DND-41 (cell line): Measurements from ENCODE around the gene TNS3.

Source experiments
- EZH2 ChIP-seq: IDR thresholded peaks from 3 replicates; pipeline ENCODE4 v1.6.1; 2012; ENCODE audit warnings: borderline replicate concordance, low read depth, mild to moderate bottlenecking, moderate library complexity, low read length, inconsistent platforms; ENCODE audit not compliant: severe bottlenecking
- TF ChIP-seq, protein P1 (sequence below): IDR thresholded peaks from 2 replicates; pipeline ENCODE4 v1.5.1; 2012; ENCODE audit warnings: borderline replicate concordance, low read length, moderate library complexity, mild to moderate bottlenecking; ENCODE audit not compliant: poor library complexity, severe bottlenecking; ENCODE audit errors: extremely low read depth

- TF ChIP-seq, protein P1, sequence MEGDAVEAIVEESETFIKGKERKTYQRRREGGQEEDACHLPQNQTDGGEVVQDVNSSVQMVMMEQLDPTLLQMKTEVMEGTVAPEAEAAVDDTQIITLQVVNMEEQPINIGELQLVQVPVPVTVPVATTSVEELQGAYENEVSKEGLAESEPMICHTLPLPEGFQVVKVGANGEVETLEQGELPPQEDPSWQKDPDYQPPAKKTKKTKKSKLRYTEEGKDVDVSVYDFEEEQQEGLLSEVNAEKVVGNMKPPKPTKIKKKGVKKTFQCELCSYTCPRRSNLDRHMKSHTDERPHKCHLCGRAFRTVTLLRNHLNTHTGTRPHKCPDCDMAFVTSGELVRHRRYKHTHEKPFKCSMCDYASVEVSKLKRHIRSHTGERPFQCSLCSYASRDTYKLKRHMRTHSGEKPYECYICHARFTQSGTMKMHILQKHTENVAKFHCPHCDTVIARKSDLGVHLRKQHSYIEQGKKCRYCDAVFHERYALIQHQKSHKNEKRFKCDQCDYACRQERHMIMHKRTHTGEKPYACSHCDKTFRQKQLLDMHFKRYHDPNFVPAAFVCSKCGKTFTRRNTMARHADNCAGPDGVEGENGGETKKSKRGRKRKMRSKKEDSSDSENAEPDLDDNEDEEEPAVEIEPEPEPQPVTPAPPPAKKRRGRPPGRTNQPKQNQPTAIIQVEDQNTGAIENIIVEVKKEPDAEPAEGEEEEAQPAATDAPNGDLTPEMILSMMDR = no peak
- no peak for TF ChIP-seq EZH2
These were observed 55.4 kb downstream of the TNS3 start for GRCh38 chr7:47526466-47526865.
